CD4-positive, alpha-beta T cell treated with Interleukin-6 for 4 hours (primary cell): ENCODE results near the gene TXNDC12.
"Not testable (repeated sequence)": the region's sequence is repeated elsewhere in the genome, so short reads cannot be mapped to it uniquely, and the experiment has no call there.

Experiments
- DNase-seq: peaks from one replicate; pipeline ENCODE4 v3.0.0-alpha.2; 2020; ENCODE audit warnings: mixed read lengths

The TXNDC12 gene

DNA sequence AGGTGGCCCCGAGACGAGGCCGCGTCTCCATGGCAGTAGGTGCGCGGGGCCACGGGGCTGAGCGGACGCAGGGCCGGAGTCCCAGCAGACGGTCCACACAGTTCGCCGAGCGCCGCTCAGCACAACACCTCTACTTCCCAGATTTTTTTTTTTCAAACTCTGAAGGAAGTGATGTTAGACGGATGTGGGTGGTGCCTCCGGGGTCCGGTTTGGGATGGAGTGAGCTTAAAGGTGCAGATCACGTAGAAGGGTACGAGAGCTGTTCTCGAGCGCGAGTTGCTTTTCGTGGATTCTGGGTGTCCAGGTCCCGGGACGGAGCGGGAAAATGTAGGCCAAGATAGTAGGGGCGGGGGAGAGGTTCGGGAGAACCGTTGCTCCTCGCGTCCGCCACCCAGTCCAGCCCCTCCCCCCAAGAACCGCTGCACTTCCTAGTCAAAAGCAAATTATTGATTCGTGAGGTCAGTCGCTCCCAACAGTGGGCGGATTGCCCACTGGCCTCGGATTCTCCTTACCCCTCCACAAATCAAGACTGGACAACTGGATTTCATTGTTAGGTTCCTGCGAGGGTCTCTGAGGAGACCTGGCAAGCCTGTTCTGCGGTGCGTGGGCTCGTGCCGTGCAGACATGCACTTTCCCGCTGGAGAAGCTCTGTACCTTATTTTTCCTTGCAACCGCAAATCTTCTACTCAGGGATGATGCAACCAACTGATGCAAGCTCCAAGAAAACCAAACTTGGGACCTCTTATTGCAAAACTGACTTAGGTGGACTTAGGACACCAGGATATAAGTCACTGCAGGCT lies at the start of gene TXNDC12:
Gene TXNDC12, minus strand, starts transcription at position 126 of the 800 bp plus-strand sequence. Its CDS starts 95 bp downstream, at position 31.
- peak; percentile 77 for DNase-seq

GRCh38 chr1:52102336-52103013 lies 47.5 kb upstream of the TXNDC12 start:
- DNase-seq: no peak

- DNase-seq: no peak
These were observed 43.3 kb upstream of the TXNDC12 start for GRCh38 chr1:52098139-52098871.

GRCh38 chr1:52096216-52096615 lies 41.2 kb upstream of the TXNDC12 start:
- no peak for DNase-seq

- DNase-seq: not testable (repeated sequence)
These were observed 39.3 kb upstream of the TXNDC12 start for GRCh38 chr1:52094300-52094699.

- not testable (repeated sequence) for DNase-seq
These were observed 32.9 kb upstream of the TXNDC12 start for GRCh38 chr1:52087892-52088291.

- DNase-seq: no peak
These were observed 25.0 kb upstream of the TXNDC12 start for GRCh38 chr1:52080014-52080415.

DNA sequence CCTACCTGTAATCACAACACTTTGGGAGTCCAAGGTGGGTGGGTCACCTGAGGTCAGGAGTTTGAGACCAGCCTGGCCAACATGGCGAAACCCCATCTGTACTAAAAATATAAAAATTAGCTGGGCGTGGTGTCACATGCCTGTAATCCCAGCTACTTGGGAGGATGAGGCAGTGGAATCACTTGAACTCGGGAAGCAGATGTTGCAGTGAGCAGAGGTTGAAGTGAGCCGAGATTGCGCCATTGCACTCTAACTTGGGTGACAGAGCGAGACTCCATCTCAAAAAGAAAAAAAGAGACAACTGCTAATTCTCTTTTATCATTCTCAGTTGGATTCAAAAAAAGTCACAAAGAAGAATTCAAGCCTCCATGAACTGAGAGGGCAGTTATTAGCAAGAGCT lies 22.3 kb upstream of the TXNDC12 start:
- not testable (repeated sequence) for DNase-seq

GRCh38 chr1:52072291-52072690 lies 17.3 kb upstream of the TXNDC12 start:
- DNase-seq: no peak

GRCh38 chr1:52070704-52071103 lies 15.7 kb upstream of the TXNDC12 start:
- DNase-seq: no peak

- no peak for DNase-seq
These were observed 8.2 kb upstream of the TXNDC12 start for GRCh38 chr1:52063192-52063591.

- no peak for DNase-seq
These were observed 5.8 kb upstream of the TXNDC12 start for GRCh38 chr1:52060822-52061221.

DNA sequence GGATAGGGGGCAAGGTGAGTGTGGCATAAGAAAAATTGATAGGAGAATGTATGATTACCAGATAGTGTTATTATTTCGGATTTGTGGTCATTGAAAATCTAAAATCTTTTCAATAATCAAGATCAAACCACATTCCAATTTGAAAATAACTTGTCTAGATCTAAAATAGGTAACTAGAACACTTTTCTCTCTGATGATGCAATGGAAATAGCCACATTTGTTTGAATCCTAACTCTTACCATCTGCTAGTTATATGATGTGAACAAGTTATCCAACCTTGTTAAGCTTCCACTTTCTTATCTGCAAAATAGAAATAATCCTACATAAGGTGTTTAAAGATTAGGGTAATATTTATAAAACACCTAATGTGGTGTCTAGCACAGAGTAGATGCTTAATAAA lies 4.9 kb upstream of the TXNDC12 start:
- DNase-seq: no peak

- no peak for DNase-seq
These were observed 4.3 kb upstream of the TXNDC12 start for GRCh38 chr1:52059321-52059720.

DNA sequence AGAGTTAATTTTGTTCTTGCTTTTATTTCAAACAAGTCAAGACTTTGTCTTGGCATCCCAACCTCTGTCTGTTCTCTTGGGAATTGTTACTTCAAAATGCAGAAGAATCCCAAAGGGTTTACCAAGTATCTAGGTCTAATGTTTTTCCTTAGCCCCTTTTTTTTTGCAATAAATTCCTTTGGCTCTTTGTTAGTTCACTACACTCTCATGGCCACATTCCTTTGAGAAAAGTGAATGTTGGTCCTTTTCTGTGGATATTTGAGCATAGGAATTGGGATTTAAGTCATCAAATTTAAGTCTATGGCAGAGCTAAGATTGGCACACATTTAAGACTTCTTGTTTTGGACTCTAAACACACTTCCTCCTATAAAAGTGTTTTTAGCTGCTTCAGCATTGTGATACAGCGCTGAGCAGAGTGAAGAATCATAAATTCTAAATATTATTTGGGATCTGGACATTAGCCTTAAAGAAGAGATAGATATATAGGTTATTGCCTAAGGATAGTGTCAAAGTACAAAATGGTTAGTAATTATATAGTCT lies 3.0 kb upstream of the TXNDC12 start:
- DNase-seq: no peak

DNA sequence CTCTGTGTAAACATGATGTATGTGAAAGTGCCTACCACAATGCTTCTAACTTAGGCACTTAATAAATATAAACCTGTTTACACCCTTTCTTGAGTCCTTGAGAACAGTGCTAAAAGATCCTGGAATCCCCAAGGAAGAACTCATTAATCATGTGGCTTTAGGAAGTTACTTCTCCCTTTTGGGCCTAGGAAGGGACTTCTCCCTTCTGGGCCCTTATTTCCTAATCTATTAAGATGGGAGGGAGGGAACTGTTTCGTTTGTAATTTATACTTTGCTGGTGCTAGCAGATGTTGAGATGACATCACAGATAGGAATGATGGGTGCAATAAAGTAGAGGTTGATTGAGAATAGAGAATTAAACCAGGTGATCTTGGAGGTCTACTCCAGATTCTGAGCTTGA lies 2.3 kb upstream of the TXNDC12 start:
- no peak for DNase-seq

- DNase-seq: no peak
These were observed 1.9 kb upstream of the TXNDC12 start for GRCh38 chr1:52056937-52057231.

GRCh38 chr1:52056163-52056936 lies 1.4 kb upstream of the TXNDC12 start, which contains the start of gene BTF3L4:
Gene BTF3L4, plus strand, starts transcription at chr1:52056295. Its CDS starts 3,553 bp downstream, at chr1:52059848.
- DNase-seq: peak; percentile 93

DNA sequence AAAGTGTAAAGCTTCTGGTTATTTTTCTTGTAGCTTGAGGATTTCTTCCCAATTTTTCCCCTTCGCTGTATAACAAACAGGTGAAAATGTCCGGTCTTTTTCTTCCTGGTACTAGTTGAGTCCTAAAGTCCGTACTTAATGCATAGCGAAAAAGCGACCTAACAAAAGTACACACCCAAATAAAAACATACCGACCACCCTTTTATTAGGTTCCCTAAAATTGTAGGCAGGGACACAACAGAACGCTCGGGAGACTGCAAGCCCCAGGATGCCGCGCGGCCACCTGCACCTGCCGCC lies 823 bp upstream of the TXNDC12 start:
- no peak for DNase-seq

DNA sequence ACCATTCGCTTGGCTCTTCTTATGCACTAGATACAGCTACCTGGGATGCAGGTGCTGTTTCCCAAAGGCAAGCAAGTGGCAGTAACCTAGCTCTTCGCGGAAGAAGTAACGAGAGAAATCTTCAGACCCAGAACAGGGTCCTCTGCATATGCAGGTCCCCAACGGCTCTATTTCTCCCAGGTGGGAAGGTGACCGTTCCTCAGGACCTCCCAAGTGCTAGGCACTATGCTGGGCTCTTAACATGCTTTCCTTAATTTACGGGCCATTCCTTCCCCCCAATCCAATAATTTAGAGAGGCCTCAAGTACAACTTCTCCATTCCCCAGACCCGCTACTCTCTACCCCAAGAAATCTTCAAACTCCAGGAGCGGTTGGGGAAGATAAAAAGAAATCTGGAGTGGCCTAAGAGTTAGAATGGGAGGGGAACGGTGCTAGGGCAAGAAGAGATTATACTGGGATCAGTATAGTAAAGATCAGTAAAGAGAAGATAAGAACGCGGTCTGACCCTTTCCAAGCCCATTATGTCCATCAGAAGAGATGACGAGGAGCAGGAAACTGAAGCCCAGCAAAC lies 410 bp downstream of the TXNDC12 start:
- DNase-seq: no peak

GRCh38 chr1:52053862-52054261 lies 1.1 kb downstream of the TXNDC12 start:
- DNase-seq: no peak

DNA sequence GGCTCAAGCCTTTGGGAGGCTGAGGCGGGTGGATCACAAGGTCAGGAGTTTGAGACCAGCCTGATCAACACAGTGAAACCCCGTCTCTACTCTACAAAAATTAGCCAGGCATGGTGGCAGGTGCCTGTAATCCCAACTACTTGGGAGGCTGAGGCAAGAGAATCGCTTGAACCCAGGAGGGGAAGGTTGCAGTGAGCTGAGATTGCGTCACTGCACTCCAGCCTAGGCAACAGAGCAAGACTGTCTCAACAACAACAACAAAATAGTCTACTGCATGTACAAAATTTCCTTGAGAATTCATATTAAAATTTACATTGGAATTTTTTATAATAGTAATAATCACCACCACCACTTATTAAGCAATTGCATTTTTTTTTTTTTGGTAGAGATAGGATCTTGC lies 5.7 kb downstream of the TXNDC12 start:
- DNase-seq: not testable (repeated sequence)
